Breast epithelium (tissue), 3 donors: Measurements from ENCODE around the gene SNCA.

Experiments
- POLR2A ChIP-seq: fragments of 450-650 bp; IDR thresholded peaks from one replicate; pipeline ENCODE4 v1.6.1; 2016; ENCODE audit warnings: antibody characterized with exemption, mild to moderate bottlenecking, moderate library complexity
- POLR2AphosphoS5 ChIP-seq, 3 donors: sonication (generic); formaldehyde crosslinking; IDR thresholded peaks; one replicate each; pipeline ENCODE4 v1.6.1; 2017; ENCODE audit warnings: antibody characterized with exemption in 3 of 3
- TF ChIP-seq, protein P1 (sequence below), 3 donors: fragments of 450-650 bp; IDR thresholded peaks; one replicate each; pipeline ENCODE4 v1.5.1; 2016 to 2017; ENCODE audit warnings: antibody characterized with exemption in 3 of 3, mild to moderate bottlenecking in 3 of 3, moderate library complexity in 3 of 3

DNA sequence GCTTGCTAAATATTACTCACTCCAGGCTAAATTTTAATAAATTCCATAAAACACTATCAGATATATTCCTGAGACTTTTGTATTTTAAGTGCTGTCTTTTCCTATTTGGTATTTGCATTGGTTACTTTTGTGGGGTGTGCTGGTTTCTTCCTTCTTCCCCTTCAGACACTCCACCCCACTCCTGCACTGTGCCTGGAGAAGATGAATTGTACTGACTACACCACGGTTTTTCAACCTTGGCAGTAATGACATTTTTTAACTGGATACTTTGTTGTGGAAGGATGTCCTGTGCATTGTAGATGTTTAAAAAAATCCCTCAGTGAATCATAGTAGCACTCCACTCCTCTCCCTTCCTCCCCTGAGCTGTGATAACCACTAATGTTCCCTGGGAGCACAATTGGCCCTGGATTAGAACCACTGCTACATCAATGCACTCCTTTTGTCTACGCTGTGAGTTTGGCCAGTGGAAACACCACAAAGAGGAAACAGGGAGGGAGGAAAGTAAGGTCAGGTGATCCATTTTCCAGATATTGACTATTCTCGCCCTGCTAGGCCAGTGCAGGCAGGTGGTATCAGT, 36.3 kb downstream of the SNCA start:
- TF ChIP-seq POLR2A (no peak), POLR2AphosphoS5 (IDR thresholded peaks at IDR 0.05) (no peak)
- TF ChIP-seq, protein P1, sequence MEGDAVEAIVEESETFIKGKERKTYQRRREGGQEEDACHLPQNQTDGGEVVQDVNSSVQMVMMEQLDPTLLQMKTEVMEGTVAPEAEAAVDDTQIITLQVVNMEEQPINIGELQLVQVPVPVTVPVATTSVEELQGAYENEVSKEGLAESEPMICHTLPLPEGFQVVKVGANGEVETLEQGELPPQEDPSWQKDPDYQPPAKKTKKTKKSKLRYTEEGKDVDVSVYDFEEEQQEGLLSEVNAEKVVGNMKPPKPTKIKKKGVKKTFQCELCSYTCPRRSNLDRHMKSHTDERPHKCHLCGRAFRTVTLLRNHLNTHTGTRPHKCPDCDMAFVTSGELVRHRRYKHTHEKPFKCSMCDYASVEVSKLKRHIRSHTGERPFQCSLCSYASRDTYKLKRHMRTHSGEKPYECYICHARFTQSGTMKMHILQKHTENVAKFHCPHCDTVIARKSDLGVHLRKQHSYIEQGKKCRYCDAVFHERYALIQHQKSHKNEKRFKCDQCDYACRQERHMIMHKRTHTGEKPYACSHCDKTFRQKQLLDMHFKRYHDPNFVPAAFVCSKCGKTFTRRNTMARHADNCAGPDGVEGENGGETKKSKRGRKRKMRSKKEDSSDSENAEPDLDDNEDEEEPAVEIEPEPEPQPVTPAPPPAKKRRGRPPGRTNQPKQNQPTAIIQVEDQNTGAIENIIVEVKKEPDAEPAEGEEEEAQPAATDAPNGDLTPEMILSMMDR (IDR thresholded peaks at IDR 0.05) = no peak
